ENCODE measurements around the gene ITGB2. TPM values are rescaled to one million over a fixed set of nuclear protein-coding genes. Genes with fewer than 3 reads are reported as not detected.

ITGB2 gene
- total RNA-seq, 2 donors from 2014 or later = 16.7 to 63.6 TPM

DNA sequence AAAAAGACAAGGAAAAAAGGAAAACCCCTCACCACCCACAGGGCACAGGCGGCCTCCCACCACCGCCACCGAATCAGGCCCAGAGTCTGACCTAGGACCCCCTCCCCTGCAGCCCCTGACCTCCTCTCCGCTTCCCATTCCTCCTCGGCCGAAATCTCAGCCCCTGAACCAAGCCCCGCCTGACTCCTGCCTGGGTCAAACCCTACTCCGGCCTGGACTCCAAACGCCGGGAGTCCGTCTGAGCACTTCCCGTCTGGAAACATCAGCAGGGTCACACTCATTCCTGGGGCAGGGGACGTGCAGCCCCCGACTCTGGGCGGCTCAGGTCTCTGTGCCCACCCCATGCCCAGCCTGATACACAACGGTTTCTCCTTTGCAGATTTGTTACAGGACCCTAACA, 76.4 kb downstream of the ITGB2 start:
- Histone ChIP-seq H3K36me3 (peaks cover 8% of the 10 kb centered on the region), H3K27me3 (no peaks in the 10 kb centered on the region), H3K27ac (no peak overlapping the region), H3K4me3 (no peak overlapping the region), H3K4me1 (peaks cover 0 to 26% of the 10 kb centered on the region in 2 donors), H3K9me3 (no peaks in the 10 kb centered on the region)
- TF ChIP-seq CTCF (IDR thresholded peaks at IDR 0.05) = no peak
- DNase-seq (ENCODE audit: low spot score) = no peak

DNA sequence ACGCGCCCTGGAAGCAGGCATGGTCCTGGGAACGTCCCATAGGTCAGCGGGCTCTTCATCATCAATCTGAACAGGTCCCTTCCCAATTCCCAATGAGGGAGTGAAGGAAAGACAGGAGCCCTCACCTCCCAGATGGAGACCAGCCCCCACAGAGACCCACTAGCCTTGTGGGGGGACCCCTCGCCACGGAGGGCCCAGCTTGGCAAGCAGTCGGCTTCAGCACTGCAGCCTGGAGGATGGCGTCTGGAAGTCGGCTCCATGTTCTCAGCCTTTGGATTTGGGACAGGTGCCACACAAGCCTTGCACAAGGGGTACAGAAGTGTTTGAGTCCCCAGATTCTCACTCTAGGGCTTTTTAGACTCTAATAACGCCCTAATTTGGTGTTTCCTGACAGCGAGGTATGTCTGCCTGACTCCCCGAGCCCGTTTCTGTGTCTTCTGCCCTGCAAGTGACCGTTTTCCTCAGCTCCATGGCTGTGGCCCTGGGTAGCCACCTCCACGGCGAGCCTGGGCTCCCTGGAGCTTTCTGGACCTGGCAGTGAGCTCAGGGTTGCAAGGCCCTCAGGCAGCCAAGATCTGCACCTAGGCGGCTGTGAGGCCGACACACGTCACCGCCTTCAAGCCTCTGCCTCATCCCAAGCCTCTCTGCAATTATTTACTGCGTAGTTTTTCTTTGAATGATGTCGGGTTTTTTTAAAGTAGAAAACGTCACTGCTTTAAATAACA, 77.8 kb downstream of the ITGB2 start:
- no peak for TF ChIP-seq CTCF (IDR thresholded peaks at IDR 0.05)
- Histone ChIP-seq H3K4me3 (no peak overlapping the region), H3K9me3 (no peaks in the 10 kb centered on the region), H3K27ac (no peak overlapping the region), H3K4me1 (peaks cover 0 to 26% of the 10 kb centered on the region in 2 donors), H3K36me3 (no peaks in the 10 kb centered on the region), H3K27me3 (no peaks in the 10 kb centered on the region)
- DNase-seq (ENCODE audit: low spot score) = no peak

GRCh38 chr21:44842087-44842486, 78.6 kb downstream of the ITGB2 start:
- Histone ChIP-seq H3K36me3 (no peaks in the 10 kb centered on the region), H3K9me3 (no peaks in the 10 kb centered on the region), H3K27me3 (no peaks in the 10 kb centered on the region), H3K4me3 (no peak overlapping the region), H3K4me1 (peaks cover 0 to 19% of the 10 kb centered on the region in 2 donors), H3K27ac (no peak overlapping the region)
- no peak for DNase-seq (ENCODE audit: low spot score)
- no peak for TF ChIP-seq CTCF (IDR thresholded peaks at IDR 0.05)

- no peak overlapping the region for H3K27ac ChIP-seq
- H3K9me3 ChIP-seq = no peaks in the 10 kb centered on the region
- no peak for DNase-seq (ENCODE audit: low spot score)
- H3K4me3 ChIP-seq = no peak overlapping the region
- no peaks in the 10 kb centered on the region for H3K27me3 ChIP-seq
- H3K4me1 ChIP-seq = peaks cover 0 to 13% of the 10 kb centered on the region in 2 donors
- no peaks in the 10 kb centered on the region for H3K36me3 ChIP-seq
- no peak for TF ChIP-seq CTCF (IDR thresholded peaks at IDR 0.05)
Measured at GRCh38 chr21:44840771-44841170, 79.9 kb downstream of the ITGB2 start.

DNA sequence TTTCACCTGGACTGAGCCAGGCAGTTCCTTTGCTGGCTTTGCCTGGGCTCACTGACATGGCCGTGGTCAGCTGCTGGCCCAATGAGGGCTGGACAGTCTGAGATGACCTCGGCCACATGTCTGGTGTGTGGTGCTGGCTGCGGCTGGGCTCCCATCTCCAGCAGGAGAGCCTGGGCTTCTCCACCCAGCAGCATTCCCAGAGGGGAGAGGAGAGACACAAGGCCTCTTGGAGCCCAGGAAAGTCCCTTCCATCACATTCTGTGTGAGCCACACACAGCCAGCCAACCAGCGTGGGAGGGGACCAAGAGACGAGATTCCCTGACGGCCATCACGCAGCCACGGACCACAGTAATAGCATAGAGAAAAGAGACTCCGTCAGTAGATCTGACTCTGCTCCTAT, 81.7 kb downstream of the ITGB2 start:
- no peak for TF ChIP-seq CTCF (IDR thresholded peaks at IDR 0.05)
- Histone ChIP-seq H3K4me3 (no peak overlapping the region), H3K27me3 (no peaks in the 10 kb centered on the region), H3K36me3 (no peaks in the 10 kb centered on the region), H3K27ac (no peak overlapping the region), H3K9me3 (no peaks in the 10 kb centered on the region), H3K4me1 (peaks cover 0 to 7% of the 10 kb centered on the region in 2 donors)
- no peak for DNase-seq (ENCODE audit: low spot score)
